GM12872 (cell line): ENCODE measurements around the gene MGMT.

Source experiments
- TF ChIP-seq, protein P1 (sequence below): IDR thresholded peaks from 3 replicates; pipeline ENCODE4 v1.5.1; 2011; ENCODE audit warnings: low read depth, mild to moderate bottlenecking, low read length, moderate library complexity; ENCODE audit not compliant: insufficient read depth

The MGMT gene

GRCh38 chr10:129786216-129786615, 319.2 kb downstream of the MGMT start:
- TF ChIP-seq, protein P1, sequence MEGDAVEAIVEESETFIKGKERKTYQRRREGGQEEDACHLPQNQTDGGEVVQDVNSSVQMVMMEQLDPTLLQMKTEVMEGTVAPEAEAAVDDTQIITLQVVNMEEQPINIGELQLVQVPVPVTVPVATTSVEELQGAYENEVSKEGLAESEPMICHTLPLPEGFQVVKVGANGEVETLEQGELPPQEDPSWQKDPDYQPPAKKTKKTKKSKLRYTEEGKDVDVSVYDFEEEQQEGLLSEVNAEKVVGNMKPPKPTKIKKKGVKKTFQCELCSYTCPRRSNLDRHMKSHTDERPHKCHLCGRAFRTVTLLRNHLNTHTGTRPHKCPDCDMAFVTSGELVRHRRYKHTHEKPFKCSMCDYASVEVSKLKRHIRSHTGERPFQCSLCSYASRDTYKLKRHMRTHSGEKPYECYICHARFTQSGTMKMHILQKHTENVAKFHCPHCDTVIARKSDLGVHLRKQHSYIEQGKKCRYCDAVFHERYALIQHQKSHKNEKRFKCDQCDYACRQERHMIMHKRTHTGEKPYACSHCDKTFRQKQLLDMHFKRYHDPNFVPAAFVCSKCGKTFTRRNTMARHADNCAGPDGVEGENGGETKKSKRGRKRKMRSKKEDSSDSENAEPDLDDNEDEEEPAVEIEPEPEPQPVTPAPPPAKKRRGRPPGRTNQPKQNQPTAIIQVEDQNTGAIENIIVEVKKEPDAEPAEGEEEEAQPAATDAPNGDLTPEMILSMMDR = no peak

DNA sequence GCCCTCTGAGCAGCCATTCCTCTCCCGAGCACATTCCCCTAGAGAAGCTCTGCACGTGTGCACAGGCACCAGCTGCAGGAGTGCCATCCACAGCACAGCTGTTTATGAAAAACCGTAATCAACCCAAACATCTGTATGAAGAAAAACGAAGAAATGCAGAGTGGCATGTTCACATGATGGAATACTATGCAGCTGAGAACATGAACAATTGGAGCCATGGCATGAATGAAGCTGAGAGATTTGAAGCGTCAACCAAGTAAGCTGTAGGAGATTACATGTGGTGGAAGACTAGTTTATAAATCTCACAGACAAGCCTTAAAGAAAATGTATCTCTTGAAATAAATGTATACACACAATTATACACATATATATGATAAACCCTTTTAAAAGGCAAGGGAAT, 320.5 kb downstream of the MGMT start:
- TF ChIP-seq, protein P1 = no peak

- TF ChIP-seq, protein P1 = no peak
Measured at GRCh38 chr10:129788215-129788614, 321.2 kb downstream of the MGMT start.

DNA sequence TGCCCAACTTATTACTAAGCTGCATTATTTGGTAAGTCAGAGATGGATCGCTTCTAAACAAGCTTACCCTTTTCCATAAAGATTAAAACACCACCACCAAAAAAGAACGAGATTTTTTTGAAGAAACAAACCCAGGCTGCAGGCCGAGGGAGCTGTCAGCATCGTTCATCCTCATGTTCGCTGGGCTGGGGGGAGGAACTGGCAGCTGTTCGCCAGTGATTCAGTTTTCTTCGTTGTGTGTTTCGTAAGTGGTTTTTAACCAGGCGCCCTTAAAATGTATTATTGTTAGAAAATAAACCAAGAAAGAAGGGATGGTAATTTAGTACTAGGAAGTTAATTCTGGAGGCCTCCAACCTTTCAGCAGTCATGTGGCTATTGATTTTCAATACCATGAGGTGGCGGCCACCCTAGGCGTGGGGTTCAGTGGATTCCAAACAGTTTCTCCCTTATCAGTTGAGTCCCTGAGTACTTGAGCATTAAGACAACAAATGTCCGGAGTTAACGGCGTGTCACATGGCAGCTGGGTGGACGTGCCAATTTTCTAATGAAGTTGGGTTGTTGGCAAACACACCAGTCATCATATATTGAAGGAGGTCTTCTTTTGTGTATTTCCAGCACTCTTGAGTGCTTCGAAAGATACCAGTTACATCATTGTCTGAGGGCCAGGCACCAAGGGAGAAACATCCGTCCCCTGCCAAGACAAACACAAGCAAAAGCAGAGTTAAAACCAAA, 323.8 kb downstream of the MGMT start:
- TF ChIP-seq, protein P1 = no peak

DNA sequence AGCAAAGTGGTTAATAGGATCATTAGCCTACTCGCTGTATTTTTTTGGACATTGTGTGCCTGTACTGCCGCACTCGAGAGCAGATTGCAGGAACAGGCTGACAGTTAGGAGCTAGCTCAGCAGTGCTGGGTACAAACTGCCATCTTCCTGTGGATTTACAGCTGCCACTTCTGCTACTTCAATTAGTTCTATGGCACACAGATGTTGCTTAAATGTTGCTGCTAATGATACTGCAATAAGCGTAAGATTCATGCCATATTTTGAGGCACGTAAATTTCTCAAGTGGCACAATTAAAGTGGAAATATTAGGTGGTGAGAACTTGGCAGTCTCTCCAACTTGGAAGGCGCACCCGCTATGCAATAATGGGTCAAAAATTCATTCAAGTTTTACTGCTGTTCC, 325.1 kb downstream of the MGMT start:
- TF ChIP-seq, protein P1 = no peak

- TF ChIP-seq, protein P1 = no peak
Measured at GRCh38 chr10:129792864-129793263, 325.8 kb downstream of the MGMT start.

DNA sequence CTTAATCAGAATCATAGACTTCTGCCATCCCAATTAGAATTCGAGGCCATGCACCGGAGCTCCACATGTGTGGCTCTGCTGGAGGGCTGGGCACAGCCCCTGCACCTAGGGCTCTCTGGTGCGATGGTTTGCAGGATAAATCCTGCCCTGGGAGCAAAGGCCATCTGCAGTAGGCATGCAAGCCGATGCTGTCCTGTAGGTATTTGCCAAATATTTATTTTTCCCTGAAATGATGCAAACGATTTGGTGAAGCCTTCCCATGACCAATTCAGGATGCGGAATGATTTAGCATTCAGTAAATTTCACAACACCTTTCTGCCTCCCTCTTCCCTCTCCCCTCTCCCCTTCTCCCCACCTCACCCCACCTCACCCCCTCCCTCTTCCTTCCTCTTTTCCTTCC, 326.4 kb downstream of the MGMT start:
- TF ChIP-seq, protein P1 = no peak
